Measurements from ENCODE around the gene FCAMR. TPM values are rescaled to one million over a fixed set of nuclear protein-coding genes. Genes with fewer than 3 reads are reported as not detected.

The FCAMR gene
- total RNA-seq, 4 donors from 2014 or later, result 0.85 to 1.5 (median 0.88) TPM; not detected in 1

GRCh38 chr1:206971029-206971655 lies 882 bp upstream of the FCAMR start:
- Histone ChIP-seq H3K4me3 (no peak overlapping the region), H3K27ac (no peak overlapping the region), H3K27me3 (no peaks in the 10 kb centered on the region), H3K36me3 (no peaks in the 10 kb centered on the region), H3K9me3 (no peaks in the 10 kb centered on the region), H3K4me1 (peaks cover 0 to 74% (median 4%) of the 10 kb centered on the region in 4 donors)
- no peak for DNase-seq
- TF ChIP-seq POLR2A (IDR thresholded peaks at IDR 0.05) (no peak), CTCF (IDR thresholded peaks at IDR 0.05) (no peak)

- H3K9me3 ChIP-seq, result no peaks in the 10 kb centered on the region
- H3K4me1 ChIP-seq, result peaks cover 0 to 69% (median 4%) of the 10 kb centered on the region in 4 donors
- H3K36me3 ChIP-seq, result no peaks in the 10 kb centered on the region
- H3K4me3 ChIP-seq, result no peak overlapping the region
- peak in 2 of 3 donors; percentile 80 to 90 for DNase-seq
- peak overlapping the region in 2 of 4 donors; percentile 53 to 62 for H3K27ac ChIP-seq
- no peak for TF ChIP-seq POLR2A (IDR thresholded peaks at IDR 0.05)
- TF ChIP-seq CTCF (IDR thresholded peaks at IDR 0.05), result no peak
- H3K27me3 ChIP-seq, result no peaks in the 10 kb centered on the region
These were observed 1.2 kb downstream of the FCAMR start for GRCh38 chr1:206969090-206969489.

DNA sequence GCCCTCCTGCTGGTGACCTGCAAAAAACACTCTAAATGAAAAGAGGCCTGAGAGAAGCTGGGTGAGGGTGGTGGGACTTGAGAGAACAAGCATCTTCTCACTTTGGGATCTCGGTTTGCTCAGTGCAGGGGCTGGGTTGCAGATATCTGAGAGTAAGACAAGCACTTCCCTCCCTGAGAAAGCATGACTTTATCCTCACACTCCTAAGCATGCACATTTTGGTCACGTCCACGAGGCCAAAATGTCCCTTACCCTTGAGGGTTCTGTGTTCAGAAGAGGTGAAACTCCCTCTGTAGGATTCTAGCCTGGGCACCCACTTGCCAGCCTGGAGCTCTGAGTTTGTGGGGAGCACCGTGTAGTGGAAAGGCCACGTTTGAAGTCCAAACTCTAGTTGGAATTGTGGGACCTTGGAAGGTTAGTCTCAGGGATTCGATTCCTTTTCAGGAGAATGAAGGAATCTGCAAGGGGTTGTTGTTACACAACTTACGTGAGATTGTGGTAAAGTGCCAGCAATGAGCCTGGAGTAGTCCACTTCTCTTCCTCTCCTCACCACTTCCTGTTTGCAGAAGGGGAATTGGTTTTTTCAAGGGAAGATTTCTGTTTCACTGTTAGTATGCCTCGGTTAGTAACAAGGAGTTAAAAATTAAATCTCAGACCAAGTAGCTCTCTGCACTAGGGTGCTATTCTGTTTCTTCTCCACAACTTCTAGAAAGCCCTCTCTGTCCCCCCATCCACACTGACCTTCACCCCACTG lies 3.0 kb downstream of the FCAMR start:
- Histone ChIP-seq H3K36me3 (no peaks in the 10 kb centered on the region), H3K4me3 (no peak overlapping the region), H3K4me1 (peaks cover 0 to 59% (median 4%) of the 10 kb centered on the region in 4 donors), H3K27me3 (no peaks in the 10 kb centered on the region), H3K27ac (peak overlapping the region in 1 of 4 donors; percentile 62), H3K9me3 (no peaks in the 10 kb centered on the region)
- no peak for DNase-seq
- TF ChIP-seq CTCF (IDR thresholded peaks at IDR 0.05), result no peak
- TF ChIP-seq POLR2A (IDR thresholded peaks at IDR 0.05), result no peak

DNA sequence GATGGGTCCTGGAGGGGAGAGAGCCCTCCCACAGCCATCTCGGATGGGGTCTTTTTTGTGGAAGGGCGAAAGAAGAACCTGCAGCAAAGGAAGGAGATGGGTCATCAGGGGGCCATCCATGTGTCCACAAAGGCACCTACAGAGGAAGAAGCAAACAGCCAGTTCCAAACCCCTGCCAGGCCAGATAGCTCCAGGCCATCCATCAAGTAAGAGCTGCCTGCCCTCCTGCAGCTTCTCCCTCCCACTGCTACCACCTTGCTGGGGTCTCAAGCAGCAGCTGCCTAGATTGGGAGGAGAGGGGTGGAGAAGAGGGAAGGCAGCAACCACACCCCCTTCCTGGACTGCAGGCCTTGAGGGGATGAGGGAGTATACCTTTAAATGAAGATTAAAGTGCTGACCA lies 4.5 kb downstream of the FCAMR start:
- peaks cover 0 to 45% (median 2%) of the 10 kb centered on the region in 4 donors for H3K4me1 ChIP-seq

DNA sequence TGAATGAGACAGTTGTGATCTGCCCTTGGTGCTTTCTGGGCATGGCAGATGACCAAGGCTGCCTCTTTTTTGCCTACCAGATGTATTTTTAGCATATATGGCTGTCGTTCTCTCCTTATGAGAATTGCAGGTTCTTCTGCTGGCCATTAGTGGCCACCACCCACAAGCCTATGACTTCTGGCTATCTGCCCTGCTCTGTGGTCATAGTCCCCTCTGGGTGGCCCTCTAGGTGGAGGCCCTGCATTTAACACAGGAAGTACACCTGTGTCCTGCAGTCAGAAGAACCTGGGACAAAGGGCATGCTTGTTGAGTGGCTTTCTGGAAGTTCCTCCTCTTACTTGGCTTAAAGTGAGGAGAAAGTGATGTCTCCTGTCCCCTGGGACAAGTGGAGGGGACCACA lies 6.5 kb downstream of the FCAMR start:
- Histone ChIP-seq H3K27ac (peak overlapping the region in 1 of 4 donors; percentile 64), H3K27me3 (no peaks in the 10 kb centered on the region), H3K4me1 (peaks cover 0 to 27% (median 2%) of the 10 kb centered on the region in 4 donors), H3K9me3 (no peaks in the 10 kb centered on the region), H3K36me3 (no peaks in the 10 kb centered on the region), H3K4me3 (no peak overlapping the region)
- peak in 1 of 3 donors; percentile 65 for DNase-seq
- peak in 1 of 6 experiments; percentile 36 for TF ChIP-seq CTCF (IDR thresholded peaks at IDR 0.05)
- no peak for TF ChIP-seq POLR2A (IDR thresholded peaks at IDR 0.05)

More for the DNA sequence above, 4.5 kb downstream of the FCAMR start:
- DNase-seq, result no peak
- no peaks in the 10 kb centered on the region for H3K9me3 ChIP-seq
- no peaks in the 10 kb centered on the region for H3K27me3 ChIP-seq
- no peaks in the 10 kb centered on the region for H3K36me3 ChIP-seq
- H3K4me3 ChIP-seq, result no peak overlapping the region
- H3K27ac ChIP-seq, result no peak overlapping the region
- TF ChIP-seq CTCF (IDR thresholded peaks at IDR 0.05) (no peak), POLR2A (IDR thresholded peaks at IDR 0.05) (no peak)

Measured in Peyer's patch (tissue), 4 donors.